ENCODE measurements around the gene SPTBN5. TPM values are rescaled to one million over a fixed set of nuclear protein-coding genes. Genes with fewer than 3 reads are reported as not detected.

SPTBN5 gene
- total RNA-seq, 1 experiment from 2014 or later: 0.69 TPM

- no peak for DNase-seq (ENCODE audit: low read depth)
These were observed 8.5 kb downstream of the SPTBN5 start for GRCh38 chr15:41885321-41885720.

GRCh38 chr15:41884458-41884857, 9.4 kb downstream of the SPTBN5 start:
- DNase-seq (ENCODE audit: low read depth): no peak

- no peak for DNase-seq (ENCODE audit: low read depth)
These were observed 10.4 kb downstream of the SPTBN5 start for GRCh38 chr15:41883484-41883825.

GRCh38 chr15:41882689-41883483, 11.0 kb downstream of the SPTBN5 start:
- DNase-seq (ENCODE audit: low read depth): no peak

- no peak for DNase-seq (ENCODE audit: low read depth)
These were observed 11.7 kb downstream of the SPTBN5 start for GRCh38 chr15:41881920-41882688.

- no peak for DNase-seq (ENCODE audit: low read depth)
These were observed 12.3 kb downstream of the SPTBN5 start for GRCh38 chr15:41881550-41881919.

GRCh38 chr15:41881086-41881485, 12.8 kb downstream of the SPTBN5 start:
- DNase-seq (ENCODE audit: low read depth): no peak

- DNase-seq (ENCODE audit: low read depth): no peak
These were observed 13.5 kb downstream of the SPTBN5 start for GRCh38 chr15:41880156-41880877.

- DNase-seq (ENCODE audit: low read depth): no peak
These were observed 14.5 kb downstream of the SPTBN5 start for GRCh38 chr15:41879321-41879845.

- DNase-seq (ENCODE audit: low read depth): no peak
These were observed 15.5 kb downstream of the SPTBN5 start for GRCh38 chr15:41878355-41878699.

- DNase-seq (ENCODE audit: low read depth): no peak
These were observed 16.1 kb downstream of the SPTBN5 start for GRCh38 chr15:41877631-41878354.

- DNase-seq (ENCODE audit: low read depth): no peak
These were observed 17.2 kb downstream of the SPTBN5 start for GRCh38 chr15:41876689-41877088.

- no peak for DNase-seq (ENCODE audit: low read depth)
These were observed 17.8 kb downstream of the SPTBN5 start for GRCh38 chr15:41876007-41876406.

- DNase-seq (ENCODE audit: low read depth): no peak
These were observed 19.1 kb downstream of the SPTBN5 start for GRCh38 chr15:41874736-41875135.

GRCh38 chr15:41873711-41874110, 20.1 kb downstream of the SPTBN5 start:
- no peak for DNase-seq (ENCODE audit: low read depth)

- no peak for DNase-seq (ENCODE audit: low read depth)
These were observed 21.6 kb downstream of the SPTBN5 start for GRCh38 chr15:41872166-41872747.

- DNase-seq (ENCODE audit: low read depth): no peak
These were observed 22.5 kb downstream of the SPTBN5 start for GRCh38 chr15:41871175-41871905.

GRCh38 chr15:41870689-41871081, 23.2 kb downstream of the SPTBN5 start:
- DNase-seq (ENCODE audit: low read depth): peak; percentile 34

GRCh38 chr15:41869770-41870688, 23.8 kb downstream of the SPTBN5 start:
- no peak for DNase-seq (ENCODE audit: low read depth)
